RWPE2 (cell line): ENCODE measurements around the gene BBS7.

Experiments used
- ATAC-seq: fragments of 200-7000 bp; cut with Tn5 transposase; 3 replicates; pipeline ENCODE4 v1.9.1; 2021; ENCODE audit warnings: low read depth
- DNase-seq: peaks from one replicate; pipeline ENCODE4 v3.0.0-alpha.2; 2020; ENCODE audit warnings: low spot score
- H3K27ac ChIP-seq: fragments of 450-650 bp; 2 replicates; pipeline ENCODE4 v1.5.1; 2017; ENCODE audit warnings: mild to moderate bottlenecking; ENCODE audit not compliant: poor library complexity, severe bottlenecking
- H3K27me3 ChIP-seq: fragments of 250-450 bp; sonication (Bioruptor Pico); 2 replicates; pipeline ENCODE4 v1.5.1; 2021; ENCODE audit warnings: mild to moderate bottlenecking, moderate library complexity; ENCODE audit not compliant: insufficient read depth, poor library complexity, severe bottlenecking
- H3K36me3 ChIP-seq: fragments of 250-450 bp; sonication (Bioruptor Pico); 2 replicates; pipeline ENCODE4 v1.5.1; 2020; ENCODE audit warnings: low read depth, mild to moderate bottlenecking, moderate library complexity
- H3K4me1 ChIP-seq: fragments of 250-450 bp; sonication (Bioruptor Pico); 2 replicates; pipeline ENCODE4 v1.5.1; 2021; ENCODE audit warnings: mild to moderate bottlenecking, moderate library complexity; ENCODE audit not compliant: insufficient read depth, poor library complexity, severe bottlenecking
- H3K4me3 ChIP-seq: fragments of 250-450 bp; sonication (Bioruptor Pico); 2 replicates; pipeline ENCODE4 v1.5.1; 2021; ENCODE audit warnings: mild to moderate bottlenecking, moderate library complexity; ENCODE audit not compliant: severe bottlenecking
- H3K9me3 ChIP-seq: fragments of 250-450 bp; sonication (Bioruptor Pico); 2 replicates; pipeline ENCODE4 v1.5.1; 2021; ENCODE audit warnings: mild to moderate bottlenecking, moderate library complexity; ENCODE audit not compliant: severe bottlenecking
- TF ChIP-seq, protein P1 (sequence below): fragments of 450-650 bp; IDR thresholded peaks from one replicate; pipeline ENCODE4 v1.5.1; 2017; ENCODE audit warnings: mild to moderate bottlenecking, moderate library complexity; ENCODE audit not compliant: poor library complexity, severe bottlenecking

The BBS7 gene

DNA sequence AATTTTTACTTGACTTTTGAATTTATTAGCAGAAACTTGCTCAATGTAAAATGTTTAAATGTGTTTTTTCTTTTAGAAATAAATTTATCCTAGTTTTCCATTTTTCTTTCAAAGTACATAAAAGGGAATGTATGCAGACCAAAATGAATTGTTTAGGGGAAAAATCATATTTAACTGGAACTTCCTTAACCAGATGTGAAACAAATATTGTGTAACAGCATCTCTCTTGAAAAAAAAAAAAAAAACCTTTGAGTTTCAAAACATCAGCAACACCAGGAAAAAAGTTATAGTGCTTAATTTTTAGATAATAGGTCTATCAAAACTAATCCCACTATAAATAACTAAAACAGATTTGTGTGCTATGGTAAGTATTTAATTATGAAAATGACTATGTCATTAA is 32.1 kb downstream of the BBS7 start:
- Histone ChIP-seq H3K9me3 (no peaks in the 10 kb centered on the region), H3K4me1 (no peaks in the 10 kb centered on the region), H3K27me3 (no peaks in the 10 kb centered on the region), H3K36me3 (peaks cover 54% of the 10 kb centered on the region), H3K4me3 (no peak overlapping the region), H3K27ac (no peak overlapping the region)
- TF ChIP-seq, protein P1, sequence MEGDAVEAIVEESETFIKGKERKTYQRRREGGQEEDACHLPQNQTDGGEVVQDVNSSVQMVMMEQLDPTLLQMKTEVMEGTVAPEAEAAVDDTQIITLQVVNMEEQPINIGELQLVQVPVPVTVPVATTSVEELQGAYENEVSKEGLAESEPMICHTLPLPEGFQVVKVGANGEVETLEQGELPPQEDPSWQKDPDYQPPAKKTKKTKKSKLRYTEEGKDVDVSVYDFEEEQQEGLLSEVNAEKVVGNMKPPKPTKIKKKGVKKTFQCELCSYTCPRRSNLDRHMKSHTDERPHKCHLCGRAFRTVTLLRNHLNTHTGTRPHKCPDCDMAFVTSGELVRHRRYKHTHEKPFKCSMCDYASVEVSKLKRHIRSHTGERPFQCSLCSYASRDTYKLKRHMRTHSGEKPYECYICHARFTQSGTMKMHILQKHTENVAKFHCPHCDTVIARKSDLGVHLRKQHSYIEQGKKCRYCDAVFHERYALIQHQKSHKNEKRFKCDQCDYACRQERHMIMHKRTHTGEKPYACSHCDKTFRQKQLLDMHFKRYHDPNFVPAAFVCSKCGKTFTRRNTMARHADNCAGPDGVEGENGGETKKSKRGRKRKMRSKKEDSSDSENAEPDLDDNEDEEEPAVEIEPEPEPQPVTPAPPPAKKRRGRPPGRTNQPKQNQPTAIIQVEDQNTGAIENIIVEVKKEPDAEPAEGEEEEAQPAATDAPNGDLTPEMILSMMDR: no peak
- DNase-seq: no peak
- ATAC-seq: no peak

- Histone ChIP-seq H3K27ac (no peak overlapping the region), H3K36me3 (peaks cover 57% of the 10 kb centered on the region), H3K9me3 (no peaks in the 10 kb centered on the region), H3K4me3 (no peak overlapping the region), H3K27me3 (no peaks in the 10 kb centered on the region), H3K4me1 (peaks cover 6% of the 10 kb centered on the region)
- no peak for DNase-seq
- TF ChIP-seq, protein P1: no peak
- no peak for ATAC-seq
Observed at GRCh38 chr4:121829511-121829910, 40.8 kb downstream of the BBS7 start.

GRCh38 chr4:121827853-121828252 is 42.4 kb downstream of the BBS7 start:
- Histone ChIP-seq H3K36me3 (peaks cover 40% of the 10 kb centered on the region), H3K4me3 (no peak overlapping the region), H3K4me1 (peaks cover 10% of the 10 kb centered on the region), H3K9me3 (no peaks in the 10 kb centered on the region), H3K27ac (no peak overlapping the region), H3K27me3 (no peaks in the 10 kb centered on the region)
- no peak for ATAC-seq
- TF ChIP-seq, protein P1: no peak
- DNase-seq: no peak

GRCh38 chr4:121824950-121825349 is 45.3 kb downstream of the BBS7 start:
- TF ChIP-seq, protein P1: no peak
- H3K27ac ChIP-seq: no peak overlapping the region
- ATAC-seq (no peak), DNase-seq (no peak)
- peaks cover 19% of the 10 kb centered on the region for H3K4me1 ChIP-seq
- peaks cover 47% of the 10 kb centered on the region for H3K36me3 ChIP-seq
- H3K9me3 ChIP-seq: no peaks in the 10 kb centered on the region
- H3K4me3 ChIP-seq: no peak overlapping the region
- no peaks in the 10 kb centered on the region for H3K27me3 ChIP-seq

DNA sequence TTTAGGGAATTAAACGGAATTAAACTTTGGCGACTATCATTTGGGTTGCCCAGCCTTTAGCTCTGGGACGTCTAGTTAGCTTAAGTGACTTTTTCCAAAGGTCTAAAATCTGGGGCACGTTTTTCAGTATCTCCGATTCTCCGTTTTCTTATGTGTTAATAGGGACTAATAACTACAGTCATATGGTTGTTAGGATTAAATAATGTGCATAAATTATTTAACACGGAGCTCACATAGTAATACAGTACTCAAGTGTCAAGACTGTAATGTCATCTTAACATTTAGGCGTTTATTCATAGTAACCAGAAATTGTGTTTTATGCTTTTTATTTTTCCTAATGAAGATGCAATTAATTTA is 46.1 kb downstream of the BBS7 start:
- ATAC-seq (no peak; the same call in 2 of the 3 replicates), DNase-seq (no peak)
- Histone ChIP-seq H3K9me3 (no peaks in the 10 kb centered on the region), H3K27ac (peak overlapping the region; percentile 66), H3K36me3 (peaks cover 50% of the 10 kb centered on the region), H3K27me3 (no peaks in the 10 kb centered on the region), H3K4me1 (peaks cover 19% of the 10 kb centered on the region), H3K4me3 (peak overlapping the region; percentile 82)
- TF ChIP-seq, protein P1: no peak
